ENCODE measurements around the gene OR5AU1. TPM values are rescaled to one million over a fixed set of nuclear protein-coding genes. Genes with fewer than 3 reads are reported as not detected.

OR5AU1 gene
- total and polyA plus RNA-seq, 2 of the 13 experiments (the other 11 are each of a cell fraction or from before 2014, with no cell fraction given) = not detected

GRCh38 chr14:21203470-21204166, 47.8 kb upstream of the OR5AU1 start (continued):
- TF ChIP-seq ZSCAN5A (CRISPR knock-in tag; IDR thresholded peaks at IDR 0.05; ENCODE audit: borderline replicate concordance) = peak; percentile 67; the same call in 1 of the 2 replicates
- TF ChIP-seq JDP2 (CRISPR knock-in tag; IDR thresholded peaks at IDR 0.05; ENCODE audit: borderline replicate concordance) = no peak; the same call in 1 of the 2 replicates
- no peak for TF ChIP-seq KMT2A (CRISPR knock-in tag; IDR thresholded peaks at IDR 0.05)
- no peak for TF ChIP-seq PTBP1 (IDR thresholded peaks at IDR 0.05; ENCODE audit: low read depth, low read length, poor library complexity, severe bottlenecking)
- TF ChIP-seq FLYWCH1 (CRISPR knock-in tag; IDR thresholded peaks at IDR 0.05) = 0 out of 2 replicates have a peak, but pooled peaks have one; percentile 27
- no peak for TF ChIP-seq CSRNP2 (CRISPR knock-in tag; conservative IDR thresholded peaks at IDR 0.05; ENCODE audit: low read depth)
- no peak for TF ChIP-seq SOX6 (IDR thresholded peaks at IDR 0.05)
- TF ChIP-seq SOX6 (CRISPR knock-in tag; IDR thresholded peaks at IDR 0.05) = peak; percentile 80
- TF ChIP-seq NCOA2 (CRISPR knock-in tag; IDR thresholded peaks at IDR 0.05) = 0 out of 2 replicates have a peak, but pooled peaks have one; percentile 22
- peak; percentile 54; the same call in 1 of the 2 replicates for TF ChIP-seq HMGXB3 (CRISPR knock-in tag; IDR thresholded peaks at IDR 0.05; ENCODE audit: borderline replicate concordance)
- TF ChIP-seq ZFP36 (IDR thresholded peaks at IDR 0.05; ENCODE audit: borderline replicate concordance, low read depth, low read length, partially characterized antibody) = no peak
- TF ChIP-seq MYNN (CRISPR knock-in tag; IDR thresholded peaks at IDR 0.05; ENCODE audit: low read depth) = no peak
- no peak for TF ChIP-seq SCMH1 (CRISPR knock-in tag; IDR thresholded peaks at IDR 0.05; ENCODE audit: borderline replicate concordance)
- TF ChIP-seq ZNF709 (CRISPR knock-in tag; IDR thresholded peaks at IDR 0.05) = no peak
- TF ChIP-seq CBX1 (IDR thresholded peaks at IDR 0.05; ENCODE audit: low read depth) = no peak
- no peak for TF ChIP-seq ZNF501 (CRISPR knock-in tag; IDR thresholded peaks at IDR 0.05)
- no peak for TF ChIP-seq ZNF703 (CRISPR knock-in tag; IDR thresholded peaks at IDR 0.05; ENCODE audit: borderline replicate concordance)
- TF ChIP-seq NFATC3 (CRISPR knock-in tag; IDR thresholded peaks at IDR 0.05) = no peak
- 0 out of 2 replicates have a peak, but pooled peaks have one; percentile 39 for TF ChIP-seq ZNF549 (CRISPR knock-in tag; IDR thresholded peaks at IDR 0.05)
- no peak for TF ChIP-seq SSRP1 (CRISPR knock-in tag; IDR thresholded peaks at IDR 0.05)
